Measurements from ENCODE around the gene ATAT1.
A peak's percentile ranks its signal among the peaks of the same experiment; 100 is the strongest.

The ATAT1 gene

DNA sequence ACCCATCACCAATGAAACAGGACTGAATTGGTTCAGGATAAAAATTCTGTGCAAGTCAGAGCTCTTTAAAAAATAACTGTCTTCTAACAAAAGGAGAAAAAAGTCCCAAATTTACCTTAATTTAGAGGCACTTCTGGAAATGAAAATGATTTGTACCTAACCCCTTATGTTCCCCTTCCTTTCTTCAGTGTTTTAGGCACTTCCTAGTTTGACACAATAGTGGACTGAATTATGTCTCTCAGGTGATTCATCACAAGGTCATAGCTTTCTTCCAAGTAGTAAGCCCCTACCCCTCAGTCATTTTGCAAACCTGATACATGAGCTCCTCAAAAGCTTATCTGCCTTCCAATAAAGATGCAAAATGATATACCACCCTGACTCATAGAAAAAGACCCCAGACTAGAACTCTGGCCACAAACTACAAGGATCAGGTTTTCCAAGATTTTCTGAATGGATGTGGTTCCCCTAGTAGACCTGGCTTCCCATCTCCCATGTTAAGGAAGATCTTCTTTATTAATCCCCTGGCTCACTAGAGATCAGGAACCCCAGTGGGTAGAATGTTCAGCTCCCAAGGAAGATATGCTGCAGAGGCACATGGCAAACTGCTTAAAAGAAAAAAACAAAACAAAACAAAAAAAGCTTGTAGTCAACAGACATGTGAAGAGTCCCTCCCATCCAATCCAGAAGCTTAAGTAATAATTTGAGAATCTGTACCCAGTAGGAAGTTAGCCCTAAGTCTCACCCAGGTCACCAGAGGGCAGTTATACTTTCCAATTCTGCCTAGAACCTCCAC, 13.2 kb upstream of the ATAT1 start:
- DNase-seq (ENCODE audit: low read depth, low spot score) = no peak

DNA sequence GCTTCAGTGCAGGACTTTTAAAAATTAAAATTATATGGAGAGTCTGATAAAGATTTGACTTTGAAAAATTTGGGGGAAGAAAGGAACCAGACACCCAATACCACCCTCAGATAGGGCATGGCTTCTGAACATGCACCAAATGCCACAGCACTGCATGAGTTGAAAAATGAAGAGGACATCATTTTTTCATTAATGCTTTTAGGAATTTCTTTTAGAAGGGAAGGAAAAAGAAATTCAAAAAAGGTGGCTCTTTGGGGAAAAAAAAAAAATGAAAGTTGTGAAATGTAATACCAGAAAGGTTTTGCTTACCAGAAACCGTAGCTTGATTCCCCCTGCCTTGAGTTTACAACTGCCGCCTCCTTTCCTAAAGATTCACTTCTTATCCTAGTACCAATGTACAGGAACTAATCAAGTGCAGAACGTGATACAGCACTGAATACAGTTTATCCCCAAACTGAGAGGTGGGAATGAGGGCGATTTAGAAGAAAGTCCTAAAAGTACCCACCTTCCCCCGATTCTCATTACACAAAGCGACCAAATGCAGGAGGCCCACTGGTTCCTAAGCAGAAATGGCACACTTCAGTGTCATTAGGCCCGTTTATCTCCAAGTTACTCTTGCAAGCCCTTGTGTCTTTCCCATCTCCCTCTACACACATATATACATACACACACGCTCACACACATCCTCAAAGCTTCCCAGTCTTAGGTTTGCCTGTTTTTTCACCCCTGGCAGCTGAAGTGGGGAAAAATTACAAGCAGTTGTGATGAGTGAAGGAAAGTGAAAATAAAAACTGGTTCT, 12.4 kb upstream of the ATAT1 start:
- DNase-seq (ENCODE audit: low read depth, low spot score) = no peak

DNA sequence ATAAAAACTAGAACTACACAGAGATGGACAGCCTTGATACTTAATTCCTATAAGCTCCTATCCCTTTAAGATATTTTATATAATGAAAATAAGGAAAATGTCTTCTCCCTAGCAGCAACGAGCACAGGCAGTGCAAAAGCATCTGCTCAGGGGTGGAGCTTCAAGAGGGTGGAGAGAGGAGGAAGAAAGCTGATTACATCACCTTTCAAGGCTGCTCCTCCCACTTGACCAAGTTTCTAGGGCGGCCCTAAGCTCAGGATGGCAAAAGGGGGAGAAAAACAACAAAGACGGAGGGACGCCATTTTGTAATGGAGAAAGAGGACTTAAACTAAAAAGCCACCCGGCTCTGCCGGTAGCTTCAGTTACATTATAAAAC, 11.8 kb upstream of the ATAT1 start:
- peak; percentile 92 for DNase-seq (ENCODE audit: low read depth, low spot score)

DNA sequence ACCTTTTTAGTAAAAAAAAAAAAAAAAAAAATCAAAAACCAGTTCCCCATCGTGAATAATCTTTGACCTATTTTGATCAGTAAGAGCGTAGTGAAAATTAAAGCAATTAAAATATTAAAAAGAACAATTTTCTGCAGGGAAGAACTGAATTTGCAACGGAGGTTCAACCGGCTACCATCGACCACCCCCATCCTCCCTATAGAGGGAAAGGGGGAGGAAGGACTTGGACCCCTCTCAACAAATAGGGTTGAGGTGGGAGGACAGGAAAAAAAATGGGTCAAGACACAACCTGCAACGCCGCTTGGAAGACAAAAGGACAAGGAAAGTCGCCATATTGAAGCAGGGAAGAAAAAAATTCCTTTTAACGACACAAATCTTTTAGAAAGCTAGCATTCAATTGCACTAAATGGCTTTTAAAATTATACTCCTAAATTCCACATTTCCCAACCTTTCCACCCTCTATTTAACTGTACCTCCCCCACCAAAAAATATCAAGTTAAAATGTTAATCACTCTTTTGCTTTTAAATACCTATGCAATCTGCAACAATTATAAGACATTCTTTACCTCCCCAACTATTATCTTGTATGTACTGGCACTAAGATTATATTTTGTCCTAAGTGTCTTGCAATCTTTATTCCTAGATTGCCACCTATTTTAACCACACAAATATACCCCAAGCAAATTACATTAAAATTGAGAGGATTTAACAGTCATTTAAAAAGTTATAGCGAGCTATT, 11.3 kb upstream of the ATAT1 start:
- peak; percentile 67 for DNase-seq (ENCODE audit: low read depth, low spot score)

DNA sequence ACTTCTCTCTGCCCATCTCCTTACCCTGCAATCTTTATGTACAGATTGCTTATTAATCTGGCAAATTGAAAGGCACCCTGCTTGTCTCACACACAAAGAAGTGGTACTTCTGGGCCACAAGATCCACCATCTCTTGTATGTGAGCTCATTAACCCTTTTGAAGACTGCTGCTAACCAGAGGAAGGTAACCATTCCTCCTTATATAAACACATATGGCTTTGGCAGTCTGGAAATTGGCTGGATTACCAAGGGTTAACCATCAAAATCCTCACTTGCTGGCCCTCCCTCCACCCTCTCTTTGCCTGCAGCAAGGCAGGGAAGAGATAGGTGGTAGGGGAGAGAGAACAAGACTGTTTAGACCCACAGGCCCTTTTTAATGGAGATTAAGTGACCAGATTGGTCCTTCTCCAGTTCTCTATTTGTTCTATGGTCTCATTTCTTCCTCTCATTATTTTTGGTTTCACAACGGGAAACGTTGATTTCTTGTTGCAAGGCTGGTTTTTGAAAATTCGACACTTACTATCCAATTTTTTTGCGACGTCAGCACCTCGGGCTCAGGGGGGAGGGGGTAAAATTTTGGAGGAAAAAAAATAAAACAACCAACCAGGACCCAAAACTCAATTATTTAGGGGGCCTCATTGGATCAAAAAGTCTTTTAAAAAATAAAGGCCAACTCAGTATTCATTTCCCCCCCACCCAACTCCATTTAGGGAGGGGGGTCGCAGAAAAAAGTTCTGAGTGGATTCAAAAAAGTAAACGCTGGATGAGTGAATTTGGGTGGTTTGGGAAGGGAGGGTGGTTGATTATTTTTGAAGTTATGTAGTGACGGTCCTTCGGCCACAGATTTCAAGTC, 10.5 kb upstream of the ATAT1 start:
- no peak for DNase-seq (ENCODE audit: low read depth, low spot score)

DNA sequence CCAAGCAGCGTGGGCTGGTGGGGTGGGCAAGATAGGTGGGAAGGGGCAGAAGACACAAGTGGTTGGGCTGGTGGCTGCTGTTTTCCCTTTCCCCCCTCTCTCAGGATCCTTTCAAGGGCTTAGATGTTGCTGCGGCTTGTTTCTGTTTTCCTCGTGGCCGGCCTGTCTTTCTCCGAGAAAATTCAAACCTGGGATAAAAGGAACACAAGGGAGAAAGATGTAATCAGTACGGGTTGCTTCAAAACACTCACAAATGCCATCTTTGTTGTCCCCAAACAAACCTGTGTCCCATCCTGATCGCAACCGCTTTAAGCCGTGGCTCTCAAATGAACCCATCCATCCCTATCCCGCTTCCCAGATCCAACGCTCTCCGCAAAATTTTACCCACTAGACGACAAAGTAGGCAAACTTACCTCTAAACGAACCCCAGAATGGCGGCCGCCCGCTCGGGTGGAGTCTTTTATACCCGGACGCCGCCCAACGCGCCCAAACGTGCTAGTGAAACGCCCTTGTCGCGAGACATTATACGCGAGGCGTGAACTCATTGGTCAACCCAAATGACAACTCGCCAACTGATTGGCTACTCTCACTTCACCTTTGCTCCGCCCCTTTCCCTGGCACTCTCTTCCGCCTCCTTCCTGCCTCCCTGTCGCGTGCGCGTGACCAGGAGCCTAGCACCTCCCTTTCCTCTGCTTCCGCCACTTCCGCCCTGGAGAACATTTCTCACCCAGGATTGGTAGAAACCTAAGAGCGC, 9.7 kb upstream of the ATAT1 start, which contains the start of gene PPP1R10:
PPP1R10 (minus strand) TSS at position 433 of the 754 bp plus-strand sequence. CDS start 7,299 bp downstream, outside the sequence.
- peak; percentile 100 for DNase-seq (ENCODE audit: low read depth, low spot score)

DNA sequence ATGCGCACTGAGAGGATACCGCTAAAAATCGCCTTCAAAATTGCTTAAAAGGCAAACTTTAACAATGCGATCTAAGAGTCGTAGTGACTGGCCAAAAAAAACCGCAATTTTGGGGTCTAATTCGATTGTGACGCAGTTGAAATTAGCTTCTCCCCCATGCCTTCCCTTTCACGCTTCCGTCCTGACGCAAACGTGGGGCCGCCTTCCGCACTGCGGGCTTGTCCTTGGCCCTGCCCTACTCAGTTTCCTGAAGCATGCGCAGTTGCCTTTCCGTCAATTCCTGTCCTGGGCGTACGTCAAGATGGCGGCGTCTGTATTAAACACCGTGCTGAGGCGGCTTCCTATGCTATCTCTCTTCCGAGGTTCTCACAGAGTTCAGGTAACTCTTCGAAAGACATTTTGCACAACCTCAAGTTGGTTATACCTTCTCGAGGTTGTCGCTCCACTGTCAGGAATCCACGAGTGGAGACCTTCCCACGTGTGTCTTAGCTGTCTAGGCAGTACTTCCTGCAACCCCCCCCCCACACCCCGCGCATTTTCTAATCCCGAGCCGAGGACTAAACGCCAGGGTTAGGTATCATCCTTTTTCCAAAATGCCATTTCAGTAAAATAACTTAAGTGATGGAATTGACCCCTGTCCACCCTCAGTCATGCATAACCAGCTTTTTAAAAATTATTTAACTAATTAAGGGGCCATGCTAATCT, 9.0 kb upstream of the ATAT1 start, which contains the start of gene MRPS18B:
MRPS18B (plus strand) TSS at position 276 of the 705 bp plus-strand sequence; CDS start at position 302, 26 bp downstream.
- DNase-seq (ENCODE audit: low read depth, low spot score) = peak; percentile 97

DNA sequence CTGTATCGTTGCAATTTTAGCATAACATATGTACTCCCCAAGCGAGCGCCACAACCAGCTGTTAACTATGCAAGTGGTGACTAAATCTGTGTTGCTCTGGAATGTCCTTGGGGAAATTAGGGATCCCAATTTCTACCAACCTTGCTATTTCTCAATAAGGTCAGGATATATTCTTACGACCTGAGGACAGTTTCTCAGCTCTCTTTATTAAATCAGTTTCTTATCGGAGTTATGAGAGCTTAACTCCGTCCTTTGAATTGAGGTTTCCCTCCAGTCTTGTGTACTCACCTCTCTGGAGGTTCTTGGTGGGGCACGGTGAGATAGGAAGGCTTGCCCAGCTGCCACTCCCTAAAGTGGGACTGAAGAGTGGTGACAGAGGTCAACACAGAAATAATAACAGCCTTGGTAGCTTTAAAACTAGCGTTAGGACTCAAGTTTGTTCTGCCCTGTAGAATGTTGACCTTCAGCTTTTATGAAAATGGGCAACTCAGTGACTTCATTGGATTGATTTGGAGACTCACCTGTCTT, 8.3 kb upstream of the ATAT1 start:
- DNase-seq (ENCODE audit: low read depth, low spot score) = no peak

DNA sequence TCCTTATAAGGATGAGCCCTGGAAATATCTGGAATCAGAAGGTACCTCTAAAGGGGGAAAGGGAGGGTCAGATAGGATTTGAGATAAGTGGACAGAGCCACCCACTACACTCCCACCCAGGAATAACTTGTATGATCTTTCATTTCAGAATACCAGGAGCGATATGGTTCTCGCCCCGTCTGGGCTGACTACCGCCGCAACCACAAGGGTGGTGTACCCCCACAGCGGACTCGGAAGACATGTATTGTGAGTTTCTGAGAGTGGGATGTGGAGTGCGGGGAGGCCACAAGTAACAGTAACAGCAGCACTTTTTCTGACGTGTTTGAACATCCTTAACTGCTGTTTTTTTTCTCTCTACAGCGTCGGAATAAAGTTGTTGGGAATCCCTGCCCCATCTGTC, 7.1 kb upstream of the ATAT1 start:
- no peak for DNase-seq (ENCODE audit: low read depth, low spot score)

DNA sequence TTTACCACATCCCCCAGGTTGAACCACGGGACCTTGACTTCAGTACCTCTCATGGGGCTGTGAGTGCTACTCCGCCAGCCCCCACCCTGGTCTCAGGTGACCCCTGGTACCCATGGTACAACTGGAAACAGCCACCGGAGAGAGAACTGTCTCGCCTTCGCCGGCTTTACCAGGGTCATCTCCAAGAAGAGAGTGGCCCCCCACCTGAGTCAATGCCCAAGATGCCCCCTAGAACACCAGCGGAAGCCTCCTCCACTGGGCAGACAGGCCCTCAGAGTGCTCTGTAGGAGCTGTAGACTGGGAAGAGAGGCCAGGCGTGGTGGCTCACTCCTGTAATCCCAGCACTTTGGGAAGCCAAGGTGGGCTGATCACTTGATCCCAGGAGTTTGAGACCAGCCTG, 1.2 kb upstream of the ATAT1 start:
- no peak for DNase-seq (ENCODE audit: low read depth, low spot score)

DNA sequence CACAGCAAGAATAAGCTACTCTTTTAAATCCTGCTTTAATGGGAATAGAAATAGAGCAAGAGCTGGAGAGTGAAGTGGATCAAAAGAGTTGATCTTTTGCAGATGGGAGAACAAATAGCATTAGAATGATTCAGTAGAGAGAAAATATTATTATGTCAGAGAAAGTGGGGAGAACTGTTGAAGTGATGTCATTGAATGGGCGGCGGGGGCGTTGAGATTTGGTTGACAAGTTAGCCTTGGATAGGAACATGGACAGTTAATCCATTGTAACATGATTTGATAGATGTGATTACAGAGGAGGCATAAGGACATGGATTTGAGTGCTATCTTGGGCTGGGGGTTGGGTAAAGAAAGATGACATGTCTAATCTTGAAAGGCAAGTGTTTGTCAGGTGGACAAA, 9.2 kb downstream of the ATAT1 start:
- DNase-seq (ENCODE audit: low read depth, low spot score) = no peak

DNA sequence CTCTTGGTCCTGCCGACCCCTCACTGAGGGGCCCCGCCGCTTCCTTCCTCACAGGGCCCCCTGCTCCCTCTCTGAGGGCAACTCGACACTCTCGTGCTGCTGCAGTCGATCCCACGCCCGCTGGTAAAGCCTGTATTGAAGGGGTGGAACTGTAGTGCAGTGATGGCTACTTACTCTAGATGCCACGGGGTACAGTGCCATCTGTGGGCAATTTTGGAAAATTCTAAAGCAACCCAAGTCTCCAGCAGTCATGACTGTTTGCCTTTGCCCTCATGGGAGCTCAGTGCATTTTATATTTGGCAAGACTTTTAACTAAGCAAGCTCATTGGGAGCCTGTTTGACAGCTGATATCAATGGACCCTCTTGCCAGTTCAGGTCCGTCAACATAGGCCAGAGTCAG, 13.8 kb downstream of the ATAT1 start:
- DNase-seq (ENCODE audit: low read depth, low spot score) = no peak

DNA sequence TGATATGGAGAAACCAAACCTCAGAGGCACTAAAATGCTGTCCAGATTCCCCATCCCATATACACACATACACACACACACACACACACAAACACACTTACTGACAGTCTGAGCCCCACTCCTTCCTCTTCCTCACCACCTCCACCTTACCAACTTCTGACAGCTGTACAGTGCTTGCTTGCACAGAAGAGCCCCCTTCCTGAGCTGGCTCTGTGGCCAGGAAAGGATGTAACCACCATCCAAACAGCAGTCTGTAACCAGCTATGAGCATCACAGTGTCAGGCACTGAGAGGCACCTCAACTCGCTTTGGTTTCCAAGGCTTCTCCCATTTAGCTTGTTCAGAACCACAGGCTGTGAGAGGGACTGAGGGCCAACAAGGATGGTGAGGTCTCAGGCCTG, 14.4 kb downstream of the ATAT1 start:
- DNase-seq (ENCODE audit: low read depth, low spot score) = no peak

DNA sequence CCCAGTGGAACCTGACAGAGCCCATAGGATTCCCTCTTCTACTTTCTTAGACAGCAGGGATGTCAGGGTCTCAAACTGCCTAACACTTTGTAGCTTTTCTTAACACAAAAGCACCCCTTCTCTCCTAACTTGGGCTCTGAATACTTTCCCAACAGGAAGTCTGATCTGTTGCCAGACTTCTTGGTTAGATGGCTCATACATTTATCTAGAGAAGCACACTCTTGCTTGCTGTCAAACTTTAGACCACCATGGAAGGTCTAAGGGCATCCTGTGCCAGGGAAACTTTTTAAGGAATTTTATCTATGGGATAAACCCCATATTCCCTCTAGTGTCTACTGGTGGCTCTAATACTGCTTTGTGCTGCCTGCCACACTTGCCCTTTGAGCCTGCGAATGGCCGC, 17.0 kb downstream of the ATAT1 start:
- no peak for DNase-seq (ENCODE audit: low read depth, low spot score)

DNA sequence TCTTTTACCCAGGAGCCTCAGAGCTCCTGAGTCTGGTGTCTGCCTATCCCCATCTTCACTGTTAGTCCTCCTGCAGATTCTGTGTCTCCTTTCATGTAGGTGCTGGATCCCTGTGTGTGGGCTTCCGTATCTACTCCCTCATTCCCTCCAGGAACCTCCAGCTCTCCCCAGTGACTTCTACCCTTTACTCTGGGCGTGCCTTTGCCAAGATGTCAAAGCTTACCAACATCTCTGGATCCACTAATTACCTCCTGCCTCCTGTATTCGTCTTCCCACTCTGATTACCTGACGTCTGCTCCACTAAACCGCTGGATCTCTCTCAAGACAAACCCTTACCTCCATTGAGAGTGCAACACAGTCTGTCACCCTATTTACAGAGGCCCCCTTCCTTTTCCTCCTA, 18.1 kb downstream of the ATAT1 start:
- DNase-seq (ENCODE audit: low read depth, low spot score) = no peak

DNA sequence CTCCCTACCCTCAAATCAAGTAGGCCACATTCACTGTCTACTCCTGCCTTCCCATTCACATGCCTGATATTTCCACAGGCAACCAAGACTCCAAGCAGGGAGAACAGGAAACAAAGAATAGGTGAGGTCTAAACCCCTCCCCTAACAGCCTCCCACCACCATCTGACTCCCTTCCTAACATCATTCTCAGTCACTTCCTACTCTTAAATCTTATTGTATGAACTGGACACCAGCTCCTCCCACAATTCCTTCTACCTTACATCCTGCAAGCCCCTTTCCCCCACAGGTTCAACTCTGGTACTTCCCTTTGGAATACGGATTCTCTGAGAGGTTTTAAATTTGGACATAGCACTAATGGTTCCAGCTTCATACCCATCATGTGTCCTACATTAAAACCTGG, 19.3 kb downstream of the ATAT1 start:
- no peak for DNase-seq (ENCODE audit: low read depth, low spot score)

DNA sequence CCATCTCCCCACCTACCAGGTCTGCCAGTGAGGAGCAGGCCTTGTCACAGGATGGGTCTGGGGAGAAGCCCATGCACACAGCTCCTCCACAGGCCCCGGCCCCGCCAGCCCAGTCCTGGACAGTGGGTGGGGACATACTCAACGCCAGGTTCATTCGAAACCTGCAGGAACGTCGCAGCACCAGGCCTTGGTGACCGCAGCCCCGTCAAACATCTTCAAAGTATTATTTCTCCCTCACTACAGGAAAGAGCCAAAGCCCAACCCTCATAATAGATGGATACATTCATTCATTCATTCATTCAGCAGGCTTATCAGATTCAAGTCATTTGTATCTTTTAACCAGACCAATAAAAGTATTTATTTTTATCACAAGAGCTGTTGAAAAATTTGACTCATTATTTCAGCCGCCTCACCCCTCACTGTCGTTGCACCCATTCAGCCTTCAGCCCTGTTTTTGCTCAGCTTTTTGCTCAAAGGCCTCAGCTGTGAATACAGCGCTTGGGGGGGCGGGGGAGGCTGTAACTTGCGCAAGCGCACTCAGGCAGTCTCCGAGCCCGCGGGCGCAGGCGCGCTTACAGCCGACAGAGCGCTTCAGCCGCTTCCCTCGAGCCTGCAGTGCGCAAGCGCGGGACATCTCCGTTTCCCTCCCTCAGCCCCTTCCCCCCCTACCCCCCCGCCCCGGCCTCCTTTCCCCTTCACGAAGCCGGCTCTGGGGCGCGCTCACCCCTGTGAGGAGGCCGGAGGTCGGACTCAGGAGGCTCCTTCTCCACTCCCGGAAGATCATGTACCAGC, 20.0 kb downstream of the ATAT1 start, which contains the start of gene C6orf136:
C6orf136 (plus strand) TSS at position 684 of the 792 bp plus-strand sequence; CDS start at position 783, 99 bp downstream.
- DNase-seq (ENCODE audit: low read depth, low spot score) = peak; percentile 65

DNA sequence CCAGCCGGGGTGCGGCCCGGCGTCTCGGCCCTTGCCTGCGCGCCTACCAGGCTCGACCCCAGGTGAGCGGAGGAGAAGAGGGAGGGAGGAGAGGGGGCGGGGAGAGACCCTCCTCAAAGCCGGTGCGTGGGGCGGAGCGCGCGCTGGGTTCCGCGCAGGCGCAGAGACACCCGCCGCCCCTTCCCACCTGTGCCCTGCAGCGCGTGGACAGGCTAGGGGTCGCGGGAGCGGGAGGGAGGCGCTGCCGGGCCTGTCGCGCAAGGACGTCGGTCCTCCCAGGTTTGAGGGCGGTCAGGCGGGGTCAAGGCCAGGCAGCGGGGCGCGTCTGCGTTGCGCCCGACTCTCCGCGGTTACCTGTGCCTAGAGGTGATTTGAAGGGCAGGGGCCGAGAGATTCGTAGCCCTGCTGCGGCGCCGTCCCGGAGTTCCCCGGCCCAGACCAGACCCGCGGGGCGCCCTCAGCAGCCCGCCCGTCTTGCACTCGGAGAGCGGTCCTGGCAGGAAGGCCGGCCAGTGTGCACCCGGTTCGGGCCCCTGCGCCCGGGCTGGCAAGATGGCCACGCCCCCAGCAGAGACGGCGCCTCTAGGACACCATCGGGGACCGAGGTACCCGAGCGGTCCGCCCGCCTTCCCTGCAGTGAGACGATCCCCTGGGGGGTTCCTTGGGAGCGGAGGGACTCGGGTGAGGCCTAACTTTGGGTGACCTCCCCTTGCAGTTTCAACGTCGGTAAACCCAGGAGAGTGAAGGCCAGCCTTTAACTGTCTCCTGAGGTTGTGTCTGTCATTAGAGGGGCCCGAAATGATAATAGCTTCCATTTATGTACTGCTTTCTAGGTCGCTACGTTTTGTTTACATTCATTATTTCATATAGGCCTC, 20.8 kb downstream of the ATAT1 start:
- DNase-seq (ENCODE audit: low read depth, low spot score) = no peak
